ENCODE measurements around the gene SMCO4.

The SMCO4 gene

DNA sequence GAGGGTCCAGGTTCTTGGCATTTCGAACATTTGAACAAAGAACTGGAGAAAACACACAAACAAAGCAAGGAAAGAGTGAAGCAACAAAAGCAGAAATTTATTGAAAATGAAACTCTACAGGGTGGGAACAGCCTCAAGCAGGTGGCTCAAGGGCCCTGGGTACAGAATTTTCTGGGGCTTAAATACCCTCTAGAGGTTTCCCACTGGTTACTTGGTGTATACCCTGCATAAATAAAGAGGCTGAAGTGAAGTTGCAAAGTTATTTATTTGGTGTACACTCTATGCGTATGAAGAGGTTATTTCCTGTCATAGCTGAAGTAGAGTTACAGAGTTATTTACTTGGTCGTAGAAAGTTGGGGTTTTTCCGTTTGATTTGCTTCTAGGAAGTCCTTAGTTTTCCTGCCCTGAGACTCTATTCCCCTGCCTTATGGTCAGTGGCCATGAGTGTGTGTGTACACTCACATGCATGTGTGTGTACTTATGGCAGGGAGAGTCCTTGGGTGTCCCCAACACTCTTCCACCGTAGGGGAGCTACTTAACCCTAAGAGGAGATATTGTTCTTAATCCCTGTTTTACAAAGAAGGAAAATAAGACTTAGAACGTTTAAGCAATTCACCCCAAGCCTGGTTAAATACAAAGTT is 5.6 kb upstream of the SMCO4 start:
- TF ChIP-seq, protein P1, sequence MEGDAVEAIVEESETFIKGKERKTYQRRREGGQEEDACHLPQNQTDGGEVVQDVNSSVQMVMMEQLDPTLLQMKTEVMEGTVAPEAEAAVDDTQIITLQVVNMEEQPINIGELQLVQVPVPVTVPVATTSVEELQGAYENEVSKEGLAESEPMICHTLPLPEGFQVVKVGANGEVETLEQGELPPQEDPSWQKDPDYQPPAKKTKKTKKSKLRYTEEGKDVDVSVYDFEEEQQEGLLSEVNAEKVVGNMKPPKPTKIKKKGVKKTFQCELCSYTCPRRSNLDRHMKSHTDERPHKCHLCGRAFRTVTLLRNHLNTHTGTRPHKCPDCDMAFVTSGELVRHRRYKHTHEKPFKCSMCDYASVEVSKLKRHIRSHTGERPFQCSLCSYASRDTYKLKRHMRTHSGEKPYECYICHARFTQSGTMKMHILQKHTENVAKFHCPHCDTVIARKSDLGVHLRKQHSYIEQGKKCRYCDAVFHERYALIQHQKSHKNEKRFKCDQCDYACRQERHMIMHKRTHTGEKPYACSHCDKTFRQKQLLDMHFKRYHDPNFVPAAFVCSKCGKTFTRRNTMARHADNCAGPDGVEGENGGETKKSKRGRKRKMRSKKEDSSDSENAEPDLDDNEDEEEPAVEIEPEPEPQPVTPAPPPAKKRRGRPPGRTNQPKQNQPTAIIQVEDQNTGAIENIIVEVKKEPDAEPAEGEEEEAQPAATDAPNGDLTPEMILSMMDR (IDR thresholded peaks at IDR 0.05; ENCODE audit: insufficient read depth, low read length, missing control alignments) = no peak
- CTCF ChIA-PET = no interaction called here
- DNase-seq (ENCODE audit: low read depth, low spot score) = no peak
- POLR2A ChIA-PET = no interaction called here
- H3K4me3 ChIP-seq (ENCODE audit: low read depth, low read length) = no peak overlapping the region

DNA sequence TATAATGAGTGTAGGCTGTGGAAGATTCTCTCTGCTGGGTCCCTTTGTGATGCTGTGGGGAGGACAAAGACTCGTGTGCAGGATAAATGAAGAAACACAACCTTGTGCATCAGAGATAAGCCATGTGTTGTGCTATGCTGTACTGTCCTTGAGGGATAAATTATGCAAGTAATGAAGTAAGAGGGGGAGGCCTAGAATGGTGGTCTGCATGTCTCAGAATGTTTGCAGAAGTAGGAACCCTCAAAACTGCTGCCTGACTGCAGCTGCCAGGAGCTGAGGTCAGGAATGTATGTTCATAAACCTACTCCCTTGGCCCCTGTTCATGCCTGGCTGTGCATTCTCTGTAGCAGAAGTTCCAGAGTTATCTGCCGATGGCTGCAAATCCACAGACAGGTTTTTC is 4.6 kb upstream of the SMCO4 start:
- ChIA-PET POLR2A (no interaction called here), CTCF (no interaction called here)
- TF ChIP-seq, protein P1 (IDR thresholded peaks at IDR 0.05; ENCODE audit: insufficient read depth, low read length, missing control alignments) = no peak
- H3K4me3 ChIP-seq (ENCODE audit: low read depth, low read length) = no peak overlapping the region
- DNase-seq (ENCODE audit: low read depth, low spot score) = no peak

DNA sequence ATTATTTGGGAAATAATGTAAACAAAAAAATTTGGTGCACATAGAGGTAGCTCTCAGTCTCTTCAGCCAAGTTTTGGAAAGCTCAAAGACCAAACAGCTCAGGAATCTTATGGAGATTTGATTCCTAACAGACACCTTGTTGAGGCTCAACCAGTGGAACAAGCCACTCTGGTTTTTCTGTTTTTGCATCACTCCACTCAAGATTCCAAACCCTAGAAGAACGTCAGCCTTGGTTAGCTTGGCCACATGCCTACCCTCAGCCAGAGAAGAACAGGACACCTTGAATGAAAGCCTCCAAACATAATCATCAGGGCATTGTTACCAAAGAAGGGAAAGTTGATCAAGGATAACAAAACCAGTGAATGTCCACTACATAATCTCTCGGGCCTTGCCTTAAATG is 3.8 kb upstream of the SMCO4 start:
- ChIA-PET CTCF (interaction anchor here (2.6 kb wide), 1 partner anchor 101 kb away, joined by 7 read pairs; no protein-coding TSS in a partner anchor), POLR2A (no interaction called here)
- no peak overlapping the region for H3K4me3 ChIP-seq (ENCODE audit: low read depth, low read length)
- DNase-seq (ENCODE audit: low read depth, low spot score) = no peak
- TF ChIP-seq, protein P1 (IDR thresholded peaks at IDR 0.05; ENCODE audit: insufficient read depth, low read length, missing control alignments) = no peak

DNA sequence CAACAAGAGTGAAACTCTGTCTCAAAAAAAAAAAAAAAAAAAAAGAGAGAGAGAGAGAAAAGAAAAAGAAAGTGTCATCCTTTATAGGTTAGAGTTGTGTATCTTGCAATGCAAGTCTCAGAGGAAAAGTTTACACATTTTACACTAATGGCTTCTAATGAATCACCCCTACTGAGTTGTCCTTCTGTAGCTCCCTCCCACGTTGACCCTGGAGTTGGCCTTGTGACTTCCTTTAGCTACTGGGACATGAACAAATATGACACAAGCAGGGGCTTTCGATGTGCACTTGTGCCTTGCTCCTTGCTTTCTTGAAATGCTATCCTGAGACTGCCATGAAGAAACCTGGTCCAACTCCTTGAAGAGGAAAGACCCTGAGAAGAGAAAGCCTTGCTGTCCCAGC is 2.4 kb upstream of the SMCO4 start:
- DNase-seq (ENCODE audit: low read depth, low spot score) = no peak
- TF ChIP-seq, protein P1 (IDR thresholded peaks at IDR 0.05; ENCODE audit: insufficient read depth, low read length, missing control alignments) = no peak
- CTCF ChIA-PET = interaction anchor here (1.2 to 3.1 kb wide), 4 partner anchors 11 to 311 kb away, joined by 3 to 14 read pairs (median 6); no protein-coding TSS in a partner anchor
- no peak overlapping the region for H3K4me3 ChIP-seq (ENCODE audit: low read depth, low read length)
- POLR2A ChIA-PET = no interaction called here

DNA sequence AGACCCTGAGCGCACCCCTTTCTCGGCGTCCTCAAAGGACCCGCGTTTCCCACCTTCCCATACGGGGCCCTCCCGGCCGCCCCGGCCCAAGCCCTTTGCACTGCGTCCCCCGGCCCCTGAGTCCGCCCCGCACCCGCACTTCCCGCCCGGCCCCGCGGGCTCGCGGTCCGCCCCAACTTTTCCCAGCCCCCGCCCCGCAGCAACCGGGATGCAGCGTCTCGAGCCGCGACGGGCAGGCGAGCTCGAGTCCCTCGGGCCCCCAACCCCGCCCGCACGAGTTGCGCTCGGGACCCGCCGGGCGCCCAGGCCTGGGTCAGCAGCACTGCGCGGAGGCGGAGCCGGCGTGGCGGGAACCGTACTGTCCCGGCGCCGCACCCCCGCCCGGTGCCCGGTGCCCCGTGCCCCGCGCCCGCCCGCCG is 371 bp downstream of the SMCO4 start:
- CTCF ChIA-PET = interaction anchor here (0.6 to 1.8 kb wide), 9 partner anchors 10 to 308 kb away, joined by 3 to 9 read pairs (median 4); no protein-coding TSS in a partner anchor
- POLR2A ChIA-PET = interaction anchor here (0.6 to 1.2 kb wide), 3 partner anchors 13 to 217 kb away, joined by 3 to 5 read pairs (median 3); partner anchors contain the start of gene CEP295
- TF ChIP-seq, protein P1 (IDR thresholded peaks at IDR 0.05; ENCODE audit: insufficient read depth, low read length, missing control alignments) = no peak
- peak overlapping the region; percentile 65 for H3K4me3 ChIP-seq (ENCODE audit: low read depth, low read length)
- no peak for DNase-seq (ENCODE audit: low read depth, low spot score)

DNA sequence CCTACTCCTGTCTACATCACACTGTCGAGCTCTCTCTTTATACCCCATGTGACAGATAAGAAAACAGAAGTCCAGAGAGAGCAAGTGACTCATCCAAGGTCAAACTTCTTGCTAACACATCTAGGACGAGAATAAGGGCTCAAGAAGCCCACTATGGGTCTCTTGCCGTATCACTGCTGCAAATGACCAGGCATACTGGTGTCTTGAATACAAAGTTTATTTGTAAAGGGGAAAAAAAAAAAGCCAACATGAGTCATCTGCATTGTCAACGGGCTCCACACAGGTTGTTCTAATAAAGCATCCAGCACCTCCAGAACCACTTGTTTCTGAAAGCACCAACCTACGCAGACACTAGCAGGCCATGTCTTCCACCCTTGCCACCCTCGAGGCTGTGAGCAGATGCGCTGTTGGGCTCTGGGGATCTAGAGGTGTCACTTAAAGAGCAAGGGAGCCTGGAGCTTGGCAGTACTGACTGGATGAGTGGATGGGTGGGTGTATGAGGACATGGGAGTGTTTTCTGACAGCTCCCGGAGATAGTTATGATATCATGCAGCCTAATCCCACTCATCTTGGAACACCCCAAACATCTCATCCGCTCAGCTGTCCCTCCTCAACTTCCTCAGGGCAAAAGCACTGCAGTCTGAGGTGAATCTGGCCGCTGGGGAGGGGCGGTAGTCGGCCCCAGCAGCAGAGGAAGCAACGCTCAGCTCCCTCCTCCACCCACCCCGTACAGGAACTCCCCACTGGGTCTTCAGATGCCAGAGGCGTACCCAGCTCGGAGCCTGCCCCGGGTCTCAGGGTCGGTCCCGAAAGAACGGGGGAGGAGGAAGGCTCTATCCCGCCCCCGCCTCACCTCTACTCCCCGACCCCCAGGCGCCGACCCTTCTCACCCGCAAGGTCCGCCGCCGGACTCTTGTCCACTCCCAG is 1.0 kb downstream of the SMCO4 start:
- TF ChIP-seq, protein P1 (IDR thresholded peaks at IDR 0.05; ENCODE audit: insufficient read depth, low read length, missing control alignments) = no peak
- no peak for DNase-seq (ENCODE audit: low read depth, low spot score)
- CTCF ChIA-PET = interaction anchor here (0.6 to 1.8 kb wide), 15 partner anchors 9 to 413 kb away, joined by 3 to 9 read pairs (median 4); no protein-coding TSS in a partner anchor
- POLR2A ChIA-PET = interaction anchor here (0.5 to 1.2 kb wide), 4 partner anchors 12 to 217 kb away, joined by 3 to 5 read pairs (median 3); partner anchors contain the start of gene CEP295
- peak overlapping the region; percentile 65 for H3K4me3 ChIP-seq (ENCODE audit: low read depth, low read length)

Data from AG04449 (cell line).